ENCODE results near the gene ZDHHC18. TPM values are rescaled to one million over a fixed set of nuclear protein-coding genes. Genes with fewer than 3 reads are reported as not detected.

The ZDHHC18 gene
- polyA plus RNA-seq, 1 donor, result 16.2 TPM

DNA sequence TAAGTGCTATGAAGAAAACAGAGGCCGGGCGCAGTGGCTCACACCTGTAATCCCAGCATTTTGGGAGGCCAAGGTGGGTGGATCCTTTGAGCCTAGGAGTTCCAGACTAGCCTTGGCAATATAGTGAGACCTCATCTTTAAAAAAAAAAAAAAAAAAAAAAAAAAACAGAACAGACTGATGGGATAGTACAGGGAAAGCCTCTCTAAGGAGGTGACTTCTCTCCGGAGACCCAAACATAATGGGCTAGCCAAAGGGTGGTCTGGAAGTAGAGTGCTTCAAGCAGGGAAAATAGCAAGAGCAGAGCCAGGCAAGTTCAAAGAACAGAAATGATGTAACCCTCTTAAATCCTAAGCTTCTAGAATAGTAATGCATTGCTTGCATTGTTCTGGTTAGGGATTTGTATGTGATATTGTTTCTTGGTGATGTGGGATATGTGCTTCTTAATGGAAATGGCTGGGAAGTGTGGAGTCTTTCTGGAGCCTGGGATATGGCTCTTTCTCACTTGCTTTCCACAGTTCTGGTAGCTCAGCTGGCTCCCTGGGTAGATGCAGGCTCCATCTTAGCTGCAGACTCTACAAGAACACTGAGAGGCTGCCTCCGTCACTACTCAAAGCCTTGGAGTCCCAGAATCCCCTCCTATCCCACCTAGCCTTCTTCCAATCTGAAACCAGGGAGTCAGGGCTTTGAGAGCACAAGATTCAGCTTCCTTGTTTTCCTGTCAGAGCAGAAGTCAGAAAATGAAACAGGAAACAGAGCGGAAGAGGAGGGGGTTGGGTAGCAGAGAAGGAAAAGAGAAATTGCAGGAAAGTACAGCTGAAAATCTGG is 40.7 kb upstream of the ZDHHC18 start:
- Histone ChIP-seq H3K4me3 (ENCODE audit: low read length) (no peak overlapping the region), H3K27ac (ENCODE audit: low read length) (peak overlapping the region; percentile 89), H3K9me3 (ENCODE audit: control insufficient read depth, low read depth, low read length) (no peaks in the 10 kb centered on the region), H3K27me3 (ENCODE audit: control insufficient read depth, insufficient read depth, low read length) (no peaks in the 10 kb centered on the region), H3K4me1 (ENCODE audit: control insufficient read depth, insufficient read depth, low read length) (peaks cover 27% of the 10 kb centered on the region), H3K36me3 (ENCODE audit: control insufficient read depth, insufficient read depth, low read length) (peaks cover 15% of the 10 kb centered on the region)
- DNase-seq, result peak; percentile 48 to 69
- WGBS (ENCODE audit: insufficient coverage, low lambda C conversion rate), result 100% methylated on average over 1 of the region's 5 CpGs

DNA sequence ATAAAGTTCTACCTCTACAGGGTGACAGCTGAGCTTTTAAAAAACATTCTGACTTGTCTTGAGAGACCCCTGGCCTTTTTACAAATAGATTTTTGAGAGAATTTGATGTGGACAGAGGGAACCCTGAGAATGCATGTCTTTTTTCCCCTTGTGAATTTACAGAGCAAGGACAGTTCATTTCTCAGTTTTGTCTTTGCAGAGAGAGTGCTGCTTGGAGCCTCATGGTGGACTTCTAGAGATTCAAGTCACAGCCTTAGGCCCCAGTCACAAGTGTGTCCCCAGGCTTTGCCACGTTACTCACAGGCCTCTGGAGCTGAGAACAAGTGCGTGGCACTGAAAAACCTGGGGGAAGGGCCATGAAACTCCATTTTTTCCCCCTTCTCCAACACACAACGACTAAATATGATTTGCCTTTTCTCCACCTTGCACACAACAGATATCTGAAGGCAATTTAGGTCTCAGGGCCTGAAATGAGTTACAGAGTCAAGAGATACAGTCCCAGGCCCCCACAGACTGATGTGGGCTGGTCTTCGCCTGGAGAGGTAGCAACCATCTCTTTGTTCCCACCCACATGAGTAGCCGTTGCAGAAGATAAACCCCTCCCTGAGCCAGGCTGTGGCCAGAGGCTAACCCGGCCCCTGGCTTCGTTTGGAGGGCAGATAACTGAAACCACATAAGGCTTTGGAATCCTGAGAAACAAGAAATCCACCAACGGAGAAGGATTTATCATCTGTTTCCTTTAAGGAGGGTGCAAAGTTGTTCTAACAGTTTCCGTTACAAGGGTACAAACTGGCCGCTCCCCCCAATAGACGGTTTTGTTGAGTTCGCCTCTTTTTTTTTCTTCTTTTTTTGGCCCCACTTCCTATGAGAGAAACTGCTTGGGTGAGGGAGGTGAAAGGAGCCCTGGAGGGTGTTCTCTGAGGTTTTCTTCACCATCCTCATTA is 39.8 kb upstream of the ZDHHC18 start:
- peaks cover 10% of the 10 kb centered on the region for H3K36me3 ChIP-seq (ENCODE audit: control insufficient read depth, insufficient read depth, low read length)
- H3K4me3 ChIP-seq (ENCODE audit: low read length), result peak overlapping the region; percentile 69
- peak; percentile 48 to 64 for DNase-seq
- H3K9me3 ChIP-seq (ENCODE audit: control insufficient read depth, low read depth, low read length), result no peaks in the 10 kb centered on the region
- WGBS (ENCODE audit: insufficient coverage, low lambda C conversion rate), result 10% methylated on average over 2 of the region's 12 CpGs
- peaks cover 27% of the 10 kb centered on the region for H3K4me1 ChIP-seq (ENCODE audit: control insufficient read depth, insufficient read depth, low read length)
- peak overlapping the region; percentile 89 for H3K27ac ChIP-seq (ENCODE audit: low read length)
- no peaks in the 10 kb centered on the region for H3K27me3 ChIP-seq (ENCODE audit: control insufficient read depth, insufficient read depth, low read length)

GRCh38 chr1:26787381-26787705 is 39.1 kb upstream of the ZDHHC18 start:
- Histone ChIP-seq H3K36me3 (ENCODE audit: control insufficient read depth, insufficient read depth, low read length) (peaks cover 10% of the 10 kb centered on the region), H3K27me3 (ENCODE audit: control insufficient read depth, insufficient read depth, low read length) (no peaks in the 10 kb centered on the region), H3K4me1 (ENCODE audit: control insufficient read depth, insufficient read depth, low read length) (peaks cover 27% of the 10 kb centered on the region), H3K27ac (ENCODE audit: low read length) (peak overlapping the region; percentile 89), H3K4me3 (ENCODE audit: low read length) (peak overlapping the region; percentile 69), H3K9me3 (ENCODE audit: control insufficient read depth, low read depth, low read length) (no peaks in the 10 kb centered on the region)
- no peak for DNase-seq
- WGBS (ENCODE audit: insufficient coverage, low lambda C conversion rate), result no CpG with 5 or more reads among the region's 11 CpGs

DNA sequence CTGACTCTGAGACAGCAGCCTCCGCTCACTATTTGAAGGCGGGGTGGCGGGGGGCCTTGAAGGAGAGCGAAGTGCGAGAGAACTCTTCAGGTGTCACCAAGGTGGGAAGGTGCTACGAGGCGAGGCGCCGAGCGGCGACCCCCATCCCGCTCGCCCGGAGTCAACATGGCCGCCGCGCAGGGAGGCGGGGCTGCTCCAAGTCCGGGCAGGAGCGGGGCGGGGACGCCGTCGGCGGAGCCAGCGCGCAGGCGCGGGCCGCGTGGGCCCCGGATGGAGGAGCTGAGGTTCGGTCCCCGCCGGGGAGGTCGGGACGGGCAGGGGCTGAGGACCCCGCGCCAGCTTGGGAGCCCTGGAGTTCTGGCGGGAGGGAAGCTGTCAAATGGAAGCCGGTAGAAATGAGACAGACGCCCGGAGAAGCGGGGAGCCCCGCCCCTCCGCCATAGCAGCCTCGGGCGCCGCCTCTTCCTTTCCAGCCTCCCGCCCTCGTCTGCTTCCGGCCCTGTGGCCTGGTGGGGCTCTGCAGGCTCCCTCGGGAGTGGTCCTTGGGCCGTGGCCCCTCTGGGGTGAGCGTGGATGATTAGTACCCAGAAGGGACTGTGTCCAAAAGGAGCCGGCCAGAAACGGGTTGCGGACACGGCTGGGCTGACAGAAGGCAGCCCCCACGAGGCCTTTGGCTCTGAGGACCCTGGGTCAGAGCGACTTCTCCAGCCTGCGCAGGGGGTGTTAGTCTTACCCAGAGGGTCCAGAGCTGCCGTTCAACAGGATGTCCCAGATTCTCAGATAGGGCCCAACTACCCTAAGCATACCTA is 38.6 kb upstream of the ZDHHC18 start, which contains the start of gene PIGV:
Gene PIGV, plus strand, starts transcription at position 245 of the 809 bp plus-strand sequence. CDS start 2,866 bp downstream, outside the sequence.
- DNase-seq, result peak; percentile 85 to 93
- H3K4me1 ChIP-seq (ENCODE audit: control insufficient read depth, insufficient read depth, low read length), result peaks cover 27% of the 10 kb centered on the region
- no CpG with 5 or more reads among the region's 63 CpGs for WGBS (ENCODE audit: insufficient coverage, low lambda C conversion rate)
- peak within 1 kb of the TSS; percentile 69 for H3K4me3 ChIP-seq (ENCODE audit: low read length)
- peaks cover 6% of the 10 kb centered on the region for H3K36me3 ChIP-seq (ENCODE audit: control insufficient read depth, insufficient read depth, low read length)
- H3K9me3 ChIP-seq (ENCODE audit: control insufficient read depth, low read depth, low read length), result no peaks in the 10 kb centered on the region
- no peaks in the 10 kb centered on the region for H3K27me3 ChIP-seq (ENCODE audit: control insufficient read depth, insufficient read depth, low read length)
- peak within 1 kb of the TSS; percentile 89 for H3K27ac ChIP-seq (ENCODE audit: low read length)

DNA sequence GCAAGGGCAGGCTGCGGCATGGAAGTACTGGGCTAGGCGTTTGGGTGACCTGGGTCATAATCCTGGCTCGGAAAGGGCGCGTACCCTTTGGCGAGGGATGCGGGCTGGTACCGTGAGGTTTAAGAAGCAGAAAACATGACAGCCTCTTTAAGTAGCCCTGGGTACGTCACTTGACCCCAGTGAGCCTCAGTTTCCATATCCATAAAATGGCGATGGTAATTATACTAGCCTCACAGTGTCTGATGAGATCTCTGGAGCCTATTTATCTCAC is 38.0 kb upstream of the ZDHHC18 start:
- Histone ChIP-seq H3K9me3 (ENCODE audit: control insufficient read depth, low read depth, low read length) (no peaks in the 10 kb centered on the region), H3K27ac (ENCODE audit: low read length) (peak overlapping the region; percentile 89), H3K36me3 (ENCODE audit: control insufficient read depth, insufficient read depth, low read length) (peaks cover 6% of the 10 kb centered on the region), H3K4me1 (ENCODE audit: control insufficient read depth, insufficient read depth, low read length) (peaks cover 26% of the 10 kb centered on the region), H3K27me3 (ENCODE audit: control insufficient read depth, insufficient read depth, low read length) (no peaks in the 10 kb centered on the region), H3K4me3 (ENCODE audit: low read length) (peak overlapping the region; percentile 69)
- WGBS (ENCODE audit: insufficient coverage, low lambda C conversion rate), result no CpG with 5 or more reads among the region's 10 CpGs
- no peak for DNase-seq

DNA sequence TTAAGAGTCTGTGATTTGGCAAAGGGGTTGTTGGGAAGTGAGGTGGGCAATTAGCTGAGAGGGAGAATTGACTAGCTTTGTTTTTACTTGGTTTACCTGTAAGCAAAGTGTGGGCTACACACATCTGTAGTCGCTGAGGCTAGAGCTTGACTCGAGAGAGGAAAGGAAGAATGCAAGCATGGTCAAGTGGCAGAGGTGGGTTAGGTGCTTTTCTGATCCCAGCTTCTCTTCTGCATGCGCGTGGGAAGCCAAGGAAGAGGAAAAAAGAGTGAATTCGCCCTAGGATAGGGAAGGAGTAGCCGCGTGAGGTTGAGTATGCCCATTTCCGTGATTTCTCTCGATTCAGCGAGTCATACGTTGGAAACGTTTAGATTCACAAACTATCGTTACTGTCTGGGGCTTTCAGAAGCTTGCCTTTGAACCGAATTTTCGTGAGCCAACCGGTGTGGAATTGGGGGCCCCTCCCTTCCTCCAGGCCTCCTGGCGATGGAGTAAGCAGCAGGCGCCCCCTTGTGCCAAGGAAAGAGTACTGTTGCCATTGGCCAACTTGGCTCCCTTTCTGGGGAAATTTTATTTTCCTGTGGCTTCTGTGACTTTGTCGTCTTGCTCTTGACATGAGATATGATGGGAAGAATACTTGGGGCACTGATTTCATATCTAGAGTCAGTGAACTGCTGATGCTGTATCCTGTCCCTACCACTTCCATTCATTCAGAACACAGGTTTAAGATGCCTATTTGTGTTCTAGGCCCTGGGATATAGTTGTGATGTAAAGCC is 37.5 kb upstream of the ZDHHC18 start:
- no CpG with 5 or more reads among the region's 19 CpGs for WGBS (ENCODE audit: insufficient coverage, low lambda C conversion rate)

DNA sequence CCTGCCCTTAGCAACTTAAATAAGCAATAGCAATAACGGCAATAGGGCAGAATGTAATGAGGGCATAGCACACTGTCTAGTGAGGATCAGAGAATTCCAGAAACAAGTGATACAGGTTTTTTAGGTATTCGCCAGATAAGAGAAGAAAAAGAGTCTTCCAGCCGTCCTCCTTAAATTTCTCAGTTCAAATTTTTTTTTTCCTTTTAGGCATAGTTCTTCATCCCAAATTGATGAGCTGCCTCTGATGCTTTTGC is 36.9 kb upstream of the ZDHHC18 start:
- Histone ChIP-seq H3K36me3 (ENCODE audit: control insufficient read depth, insufficient read depth, low read length) (peaks cover 13% of the 10 kb centered on the region), H3K4me1 (ENCODE audit: control insufficient read depth, insufficient read depth, low read length) (peaks cover 17% of the 10 kb centered on the region), H3K27ac (ENCODE audit: low read length) (no peak overlapping the region), H3K9me3 (ENCODE audit: control insufficient read depth, low read depth, low read length) (no peaks in the 10 kb centered on the region), H3K4me3 (ENCODE audit: low read length) (no peak overlapping the region), H3K27me3 (ENCODE audit: control insufficient read depth, insufficient read depth, low read length) (no peaks in the 10 kb centered on the region)
- no peak for DNase-seq
- WGBS (ENCODE audit: insufficient coverage, low lambda C conversion rate), result 67% methylated on average over 2 of the region's 3 CpGs

More for the DNA sequence above, 37.5 kb upstream of the ZDHHC18 start:
- H3K36me3 ChIP-seq (ENCODE audit: control insufficient read depth, insufficient read depth, low read length), result peaks cover 8% of the 10 kb centered on the region
- H3K27me3 ChIP-seq (ENCODE audit: control insufficient read depth, insufficient read depth, low read length), result no peaks in the 10 kb centered on the region
- peak; percentile 78 to 82 for DNase-seq
- peak overlapping the region; percentile 89 for H3K27ac ChIP-seq (ENCODE audit: low read length)
- peak overlapping the region; percentile 69 for H3K4me3 ChIP-seq (ENCODE audit: low read length)
- H3K9me3 ChIP-seq (ENCODE audit: control insufficient read depth, low read depth, low read length), result no peaks in the 10 kb centered on the region
- peaks cover 20% of the 10 kb centered on the region for H3K4me1 ChIP-seq (ENCODE audit: control insufficient read depth, insufficient read depth, low read length)

- Histone ChIP-seq H3K9me3 (ENCODE audit: control insufficient read depth, low read depth, low read length) (no peaks in the 10 kb centered on the region), H3K27me3 (ENCODE audit: control insufficient read depth, insufficient read depth, low read length) (no peaks in the 10 kb centered on the region), H3K36me3 (ENCODE audit: control insufficient read depth, insufficient read depth, low read length) (peaks cover 17% of the 10 kb centered on the region), H3K4me3 (ENCODE audit: low read length) (no peak overlapping the region), H3K4me1 (ENCODE audit: control insufficient read depth, insufficient read depth, low read length) (peaks cover 17% of the 10 kb centered on the region), H3K27ac (ENCODE audit: low read length) (no peak overlapping the region)
- 60% methylated on average over 1 of the region's 4 CpGs for WGBS (ENCODE audit: insufficient coverage, low lambda C conversion rate)
- no peak for DNase-seq
These were observed 36.6 kb upstream of the ZDHHC18 start for GRCh38 chr1:26789931-26790330.

GRCh38 chr1:26790551-26790953 is 35.9 kb upstream of the ZDHHC18 start:
- H3K27me3 ChIP-seq (ENCODE audit: control insufficient read depth, insufficient read depth, low read length), result no peaks in the 10 kb centered on the region

More at GRCh38 chr1:26790551-26790953, 35.9 kb upstream of the ZDHHC18 start:
- Histone ChIP-seq H3K9me3 (ENCODE audit: control insufficient read depth, low read depth, low read length) (no peaks in the 10 kb centered on the region), H3K36me3 (ENCODE audit: control insufficient read depth, insufficient read depth, low read length) (peaks cover 21% of the 10 kb centered on the region), H3K27ac (ENCODE audit: low read length) (no peak overlapping the region), H3K4me3 (ENCODE audit: low read length) (no peak overlapping the region), H3K4me1 (ENCODE audit: control insufficient read depth, insufficient read depth, low read length) (peaks cover 17% of the 10 kb centered on the region)
- WGBS (ENCODE audit: insufficient coverage, low lambda C conversion rate), result no CpG with 5 or more reads among the region's 5 CpGs
- DNase-seq, result no peak

All from large intestine (tissue), 3 donors.